Endothelial cell of umbilical vein (primary cell): ENCODE results near the gene MIA. TPM values are rescaled to one million over a fixed set of nuclear protein-coding genes. Genes with fewer than 3 reads are reported as not detected.

ENCODE experiments used
- BruUV-seq: library from RNA; stranded (reverse); fragments of 400-500 nt; replicated peaks from 2 replicates; lab custom pipeline; 2021; lab: Mats Ljungman, UMichigan
- CTCF ChIA-PET: fragments of 300-600, 350-600 bp; sonication (Branson Sonifier 250); formaldehyde crosslinking; loops from one replicate; lab custom pipeline; 2021; ENCODE audit warnings: antibody characterized with exemption, inconsistent platforms; lab: Charles Lee
- POLR2A ChIA-PET: fragments of 300-600, 350-600 bp; sonication (Branson Sonifier 250); formaldehyde crosslinking; loops from one replicate; lab custom pipeline; 2021; ENCODE audit warnings: antibody characterized with exemption, inconsistent platforms; lab: Charles Lee
- DNase-seq: peaks from one replicate; pipeline ENCODE4 v3.0.0-alpha.2; 2011; ENCODE audit warnings: low read depth, low spot score
- FAIRE-seq: peaks from 2 replicates; lab custom pipeline; 2011; peaks lifted over from hg19 to GRCh38; lab: Jason Lieb, UNC
- H2AFZ ChIP-seq: 2 replicates; pipeline ENCODE4 v1.6.0; 2012; ENCODE audit warnings: low read depth, low read length, control low read depth, inconsistent platforms
- H3K27ac ChIP-seq: 2 replicates; pipeline ENCODE4 v1.5.1; 2011; ENCODE audit warnings: low read depth, mild to moderate bottlenecking, control low read depth, low read length, moderate library complexity; ENCODE audit not compliant: insufficient read depth
- H3K27me3 ChIP-seq, 2 experiments: 2 replicates each; pipeline versions ENCODE4 v1.6.0 to v1.6.1; 2011; ENCODE audit warnings: low read length in 2 of 2, mixed read lengths in 1 of 2; ENCODE audit not compliant: control insufficient read depth in 2 of 2, insufficient read depth in 2 of 2
- H3K36me3 ChIP-seq, 2 experiments: 2 replicates in 1 of 2; 3 replicates in 1 of 2; pipeline ENCODE4 v1.5.1; 2011; ENCODE audit warnings: low read length in 2 of 2, mild to moderate bottlenecking in 1 of 2, moderate library complexity in 1 of 2; ENCODE audit not compliant: control insufficient read depth in 2 of 2, insufficient read depth in 2 of 2; ENCODE audit errors: extremely low read depth in 1 of 2
- H3K4me1 ChIP-seq: 3 replicates; pipeline ENCODE4 v1.5.1; 2011; ENCODE audit warnings: mild to moderate bottlenecking, low read length; ENCODE audit not compliant: control insufficient read depth, insufficient read depth; ENCODE audit errors: extremely low read depth
- H3K4me2 ChIP-seq: 2 replicates; pipeline ENCODE4 v1.6.1; 2011; ENCODE audit warnings: low read length, control low read depth, mixed read lengths; ENCODE audit not compliant: insufficient read depth
- H3K4me3 ChIP-seq, 3 experiments: fragments of 200-600 bp in 1 of 3; sonication (generic), shearing (Covaris generic) in 1 of 3; replicated peaks in 1 of 3; 2 replicates each; pipeline ENCODE4 v1.5.1; 2011 to 2016; ENCODE audit warnings: control low read depth in 3 of 3, low read length in 3 of 3, mild to moderate bottlenecking in 2 of 3, inconsistent platforms in 1 of 3, low read depth in 1 of 3, moderate library complexity in 1 of 3; ENCODE audit not compliant: insufficient read depth in 1 of 3
- H3K79me2 ChIP-seq: 2 replicates; pipeline ENCODE4 v1.6.0; 2012; ENCODE audit warnings: low read length, inconsistent platforms; ENCODE audit not compliant: control insufficient read depth, insufficient read depth
- H3K9ac ChIP-seq: replicated peaks from 2 replicates; pipeline ENCODE3; 2011; ENCODE audit warnings: low read length, control low read depth; ENCODE audit not compliant: insufficient read depth; ENCODE audit errors: extremely low read depth
- H3K9me1 ChIP-seq: replicated peaks from 3 replicates; pipeline ENCODE4 v1.6.0; 2011; ENCODE audit warnings: mild to moderate bottlenecking, low read length; ENCODE audit not compliant: control insufficient read depth, insufficient read depth; ENCODE audit errors: extremely low read depth
- H3K9me3 ChIP-seq: replicated peaks from 2 replicates; pipeline ENCODE4 v1.5.1; 2012; ENCODE audit warnings: low read length, inconsistent platforms; ENCODE audit not compliant: control insufficient read depth, insufficient read depth
- H4K20me1 ChIP-seq: replicated peaks from 2 replicates; pipeline ENCODE3; 2011; ENCODE audit warnings: mild to moderate bottlenecking, low read length; ENCODE audit not compliant: control insufficient read depth, insufficient read depth; ENCODE audit errors: extremely low read depth
- CTCF ChIP-seq, 2 donors: IDR thresholded peaks; 1 replicate in 1 of 2; 2 replicates in 1 of 2; pipeline ENCODE4 v1.5.1; 2011; ENCODE audit warnings: low read length in 2 of 2, mild to moderate bottlenecking in 2 of 2, moderate library complexity in 2 of 2, control low read depth in 1 of 2, inconsistent platforms in 1 of 2, low read depth in 1 of 2; ENCODE audit not compliant: insufficient read depth in 1 of 2; ENCODE audit errors: extremely low read depth in 1 of 2
- EZH2 ChIP-seq: IDR thresholded peaks from 2 replicates; pipeline ENCODE4 v1.6.1; 2012; ENCODE audit warnings: borderline replicate concordance, low read depth, mild to moderate bottlenecking, moderate library complexity, low read length, inconsistent platforms; ENCODE audit not compliant: severe bottlenecking
- FOS ChIP-seq: IDR thresholded peaks from 2 replicates; pipeline ENCODE4 v1.6.1; 2011; ENCODE audit warnings: mild to moderate bottlenecking, low read length, moderate library complexity, borderline replicate concordance; ENCODE audit not compliant: insufficient read depth
- GATA2 ChIP-seq: IDR thresholded peaks from 2 replicates; pipeline ENCODE4 v1.7.0; 2011; ENCODE audit warnings: low read depth, mild to moderate bottlenecking, moderate library complexity, mixed read lengths, low read length; ENCODE audit not compliant: insufficient read length, insufficient read depth
- JUN ChIP-seq: IDR thresholded peaks from 2 replicates; pipeline ENCODE4 v1.6.1; 2011; ENCODE audit warnings: borderline replicate concordance, low read depth; ENCODE audit not compliant: insufficient read length, insufficient read depth
- MAX ChIP-seq: IDR thresholded peaks from 2 replicates; pipeline ENCODE4 v1.6.1; 2011; ENCODE audit not compliant: insufficient read depth, insufficient read length
- MYC ChIP-seq: IDR thresholded peaks from one replicate; pipeline ENCODE4 v1.6.1; 2011; ENCODE audit warnings: mild to moderate bottlenecking, low read depth, low read length
- POLR2A ChIP-seq: IDR thresholded peaks from 2 replicates; pipeline ENCODE4 v1.6.1; 2012; ENCODE audit warnings: low read depth, mild to moderate bottlenecking, control low read depth, low read length
- POLR2AphosphoS5 ChIP-seq: IDR thresholded peaks from 2 replicates; pipeline ENCODE4 v1.6.1; 2012; ENCODE audit warnings: low read depth, mild to moderate bottlenecking, control low read depth, low read length, moderate library complexity; ENCODE audit not compliant: insufficient read depth
- dilution Hi-C: fragments of 300-500 bp; cut with MboI; formaldehyde crosslinking; loops from one replicate; pipeline ENCODE4 v1.15.0; 2019; ENCODE audit warnings: low sequenced_read_pairs; ENCODE audit not compliant: extremely low pct_ligation_motif_present
- intact Hi-C: fragments of 100-400 bp; cut with micrococcal nuclease; formaldehyde crosslinking; loops from one replicate; pipeline ENCODE4 v1.10.0; 2022
- polyA plus RNA-seq, 4 experiments: library from polyadenylated mRNA; depleted of rRNA in 3 of 4; stranded (reverse) in 3 of 4; unstranded in 1 of 4; fragments of >200 nt; gene quantifications; 2 replicates each; pipeline versions ENCODE4 v1.2.1 to v1.2.3, GENCODE V29; 2011 to 2012; ENCODE audit warnings: missing spikeins in 1 of 4
- total RNA-seq: library from RNA; stranded (reverse); gene quantifications from 2 replicates; pipeline ENCODE4 v1.2.3, GENCODE V29; 2021

The MIA gene
- total and polyA plus RNA-seq, 2 donors (not counting 3 experiments of a cell fraction or from before 2014, with no cell fraction given), result 0.32 TPM; not detected in 1

DNA sequence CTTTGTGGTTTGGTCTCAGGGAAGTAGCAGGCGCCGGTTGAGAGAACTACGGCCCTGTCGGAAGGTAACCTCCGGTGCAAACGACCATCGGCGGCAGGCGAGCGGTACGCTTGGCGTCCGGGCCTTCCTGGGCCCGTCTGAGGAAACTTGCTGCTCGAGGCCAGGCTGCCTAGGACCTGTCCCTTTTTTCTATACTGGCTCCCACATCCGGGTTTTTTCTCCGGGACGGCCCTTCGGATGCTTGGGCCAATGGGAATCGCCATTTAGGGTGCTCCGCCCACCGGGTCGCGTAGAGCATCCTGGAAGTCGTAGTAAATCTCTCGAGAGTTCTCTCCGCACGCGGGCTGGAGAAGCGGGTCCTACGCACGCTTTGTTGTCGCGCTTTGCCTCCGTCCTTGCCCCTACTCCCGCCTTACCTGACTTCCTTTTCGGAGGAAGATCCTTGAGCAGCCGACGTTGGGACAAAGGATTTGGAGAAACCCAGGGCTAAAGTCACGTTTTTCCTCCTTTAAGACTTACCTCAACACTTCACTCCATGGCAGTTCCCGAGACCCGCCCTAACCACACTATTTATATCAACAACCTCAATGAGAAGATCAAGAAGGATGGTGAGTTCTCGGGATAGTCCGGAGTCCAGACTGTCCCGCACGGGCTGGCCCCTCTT lies 24.3 kb upstream of the MIA start, which contains the start of gene SNRPA:
TSS of gene SNRPA (plus strand) at position 330 of the 664 bp plus-strand sequence. CDS start at position 536, 206 bp downstream.
- Histone ChIP-seq H2AFZ (peak within 1 kb of the TSS; percentile 67), H3K9me1 (no peaks in the 10 kb centered on the region), H3K4me3 (peak within 1 kb of the TSS; percentile 56 to 86 (median 73)), H3K79me2 (peaks cover 47% of the 10 kb centered on the region), H3K4me1 (peaks cover 31% of the 10 kb centered on the region), H3K27me3 (no peaks in the 10 kb centered on the region), H3K36me3 (peaks cover 5 to 6% of the 10 kb centered on the region in 2 experiments), H3K9me3 (no peaks in the 10 kb centered on the region), H3K4me2 (peak within 1 kb of the TSS; percentile 85), H3K9ac (peak within 1 kb of the TSS; percentile 98), H4K20me1 (no peaks in the 10 kb centered on the region), H3K27ac (peak within 1 kb of the TSS; percentile 94)
- DNase-seq, result peak; percentile 99
- ChIA-PET POLR2A (interaction anchor here (0.9 to 2.4 kb wide), 6 partner anchors 27 to 105 kb away, joined by 3 to 17 read pairs (median 5); partner anchors contain the start of genes COQ8B, EGLN2, ITPKC and RAB4B), CTCF (interaction anchor here (0.7 to 2.0 kb wide), 10 partner anchors 26 to 88 kb away, joined by 3 to 22 read pairs (median 6); partner anchors contain the start of genes COQ8B, EGLN2, ITPKC and RAB4B)
- dilution Hi-C loops (no loop called here), intact Hi-C loops (loop anchor here (1.0 kb wide), 7 partner anchors 10 to 88 kb away; partner anchors contain the start of genes ITPKC, NUMBL and RAB4B)
- BruUV-seq, result no TSS peak
- no peak for FAIRE-seq
- TF ChIP-seq GATA2, result no peak
- TF ChIP-seq CTCF (IDR thresholded peaks at IDR 0.05; ENCODE audit: extremely low read depth in 1 of 2, insufficient read depth in 1 of 2, low read depth in 1 of 2, low read length in 2 of 2), result no peak
- no peak for TF ChIP-seq EZH2
- peak; percentile 92 for TF ChIP-seq MYC
- peak; percentile 73 for TF ChIP-seq POLR2A
- no peak for TF ChIP-seq JUN
- TF ChIP-seq MAX, result peak; percentile 86
- peak; percentile 71 for TF ChIP-seq POLR2AphosphoS5
- TF ChIP-seq FOS, result no peak
